OCI-LY7 (cell line): ENCODE data around the gene SRC. TPM values are rescaled to one million over a fixed set of nuclear protein-coding genes. Genes with fewer than 3 reads are reported as not detected.

Source experiments
- BruUV-seq: library from RNA; stranded (reverse); fragments of 400-500 nt; replicated peaks from 2 replicates; lab custom pipeline; 2021; lab: Mats Ljungman, UMichigan
- CTCF ChIA-PET: fragments of 300-600 bp; sonication (Branson Sonifier 250); formaldehyde crosslinking; loops from one replicate; lab custom pipeline; 2022; ENCODE audit warnings: antibody characterized with exemption; ENCODE audit not compliant: unreplicated experiment; lab: Charles Lee
- POLR2A ChIA-PET: fragments of 300-600 bp; sonication (Branson Sonifier 250); formaldehyde crosslinking; loops from one replicate; lab custom pipeline; 2022; ENCODE audit warnings: antibody characterized with exemption; lab: Charles Lee
- DNase-seq: peaks from one replicate; pipeline ENCODE4 v3.0.0-alpha.2; 2015; ENCODE audit warnings: low spot score
- H2AFZ ChIP-seq: fragments of 200-600 bp; sonication (generic), shearing (Covaris generic); 2 replicates; pipeline ENCODE4 v1.6.1; 2014; ENCODE audit warnings: mild to moderate bottlenecking, antibody characterized with exemption, low read length, moderate library complexity
- H3K27ac ChIP-seq: fragments of 200-600 bp; sonication (generic); 2 replicates; pipeline ENCODE4 v1.5.1; 2014; ENCODE audit warnings: mixed run types, low read depth, mild to moderate bottlenecking, moderate library complexity, low read length, inconsistent platforms; ENCODE audit not compliant: poor library complexity, severe bottlenecking
- H3K36me3 ChIP-seq: fragments of 200-600 bp; sonication (generic); 2 replicates; pipeline ENCODE4 v1.6.1; 2014; ENCODE audit warnings: mild to moderate bottlenecking, antibody characterized with exemption, low read length, moderate library complexity, mixed read lengths; ENCODE audit not compliant: insufficient read depth
- H3K4me1 ChIP-seq: fragments of 200-600 bp; sonication (generic); 2 replicates; pipeline ENCODE4 v1.5.1; 2014; ENCODE audit warnings: mild to moderate bottlenecking, low read length; ENCODE audit not compliant: insufficient read depth, poor library complexity, severe bottlenecking
- H3K4me2 ChIP-seq: fragments of 200-600 bp; sonication (generic); 2 replicates; pipeline ENCODE4 v1.6.1; 2014; ENCODE audit warnings: mild to moderate bottlenecking, low read length
- H3K4me3 ChIP-seq: fragments of 200-600 bp; sonication (generic); 2 replicates; pipeline ENCODE4 v1.5.1; 2014; ENCODE audit warnings: mild to moderate bottlenecking, low read depth, low read length; ENCODE audit not compliant: poor library complexity, severe bottlenecking
- H3K79me2 ChIP-seq: fragments of 200-600 bp; sonication (generic); 2 replicates; pipeline ENCODE4 v1.6.1; 2016; ENCODE audit warnings: low read depth, mild to moderate bottlenecking, low read length, moderate library complexity, mixed read lengths; ENCODE audit not compliant: insufficient read depth
- H3K9me2 ChIP-seq: fragments of 200-600 bp; sonication (generic); 2 replicates; pipeline ENCODE4 v1.6.1; 2016; ENCODE audit warnings: mild to moderate bottlenecking, low read length, mixed read lengths; ENCODE audit not compliant: insufficient read depth
- H3K9me3 ChIP-seq: fragments of 200-600 bp; sonication (generic); 2 replicates; pipeline ENCODE4 v1.6.1; 2014; ENCODE audit warnings: mild to moderate bottlenecking, mixed run types, low read length, mixed read lengths
- H4K20me1 ChIP-seq: fragments of 200-600 bp; sonication (generic); 2 replicates; pipeline ENCODE4 v1.6.1; 2014; ENCODE audit warnings: mild to moderate bottlenecking, antibody characterized with exemption, low read length, moderate library complexity, mixed read lengths; ENCODE audit not compliant: insufficient read depth
- EZH2phosphoT487 ChIP-seq: fragments of 200-600 bp; sonication (generic); IDR thresholded peaks from 2 replicates; pipeline ENCODE4 v1.6.1; 2018; ENCODE audit warnings: low read depth, borderline replicate concordance, mild to moderate bottlenecking, mixed run types, antibody characterized with exemption, low read length, moderate library complexity, mixed read lengths
- intact Hi-C: fragments of 100-400 bp; cut with micrococcal nuclease; formaldehyde crosslinking; loops from one replicate; pipeline ENCODE4 v1.10.0; 2022; ENCODE audit not compliant: unreplicated experiment
- total RNA-seq, 2 experiments: library from RNA; depleted of rRNA in 1 of 2; stranded (reverse); fragments of >200 nt in 1 of 2; shearing (Covaris generic) in 1 of 2; gene quantifications; 2 replicates each; pipeline ENCODE4 v1.2.3, GENCODE V29; 2014 to 2022
- TF ChIP-seq, protein P1 (sequence below): fragments of 200-600 bp; sonication (generic); conservative IDR thresholded peaks from 2 replicates; pipeline ENCODE4 v1.5.1; 2014; ENCODE audit warnings: mild to moderate bottlenecking, antibody characterized with exemption, low read length, moderate library complexity, mixed read lengths

Gene SRC
- total RNA-seq, 2 experiments from 2014 or later, result 0.72 to 3.7 TPM

DNA sequence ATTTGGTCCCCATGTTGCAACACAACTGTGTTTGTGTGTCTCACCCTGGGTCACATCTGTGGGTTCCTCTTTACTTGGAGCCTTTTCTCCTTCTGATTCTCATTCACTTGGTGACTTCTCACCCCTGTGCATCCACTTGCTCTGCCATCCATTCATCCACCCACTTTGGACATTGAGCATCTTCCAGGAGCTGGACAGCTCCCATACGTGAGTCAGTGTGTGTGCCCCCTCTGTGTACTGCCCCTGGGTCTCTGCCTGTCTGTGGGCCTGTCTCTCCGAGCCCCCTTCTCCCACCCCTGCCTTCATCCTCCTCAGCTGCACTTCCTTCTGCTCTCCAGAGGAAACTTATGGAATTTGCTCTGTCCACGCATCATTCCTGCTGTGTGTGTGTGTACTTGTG lies 107.3 kb downstream of the SRC start:
- Histone ChIP-seq H3K9me2 (no peaks in the 10 kb centered on the region), H4K20me1 (no peaks in the 10 kb centered on the region), H3K36me3 (no peaks in the 10 kb centered on the region), H3K9me3 (no peaks in the 10 kb centered on the region), H2AFZ (no peak overlapping the region), H3K4me2 (no peak overlapping the region), H3K4me1 (no peaks in the 10 kb centered on the region), H3K4me3 (no peak overlapping the region), H3K79me2 (no peaks in the 10 kb centered on the region), H3K27ac (no peak overlapping the region)
- ChIA-PET CTCF (no interaction called here), POLR2A (no interaction called here)
- intact Hi-C loops, result no loop called here
- BruUV-seq, result no TSS peak
- TF ChIP-seq EZH2phosphoT487, result no peak
- TF ChIP-seq, protein P1, sequence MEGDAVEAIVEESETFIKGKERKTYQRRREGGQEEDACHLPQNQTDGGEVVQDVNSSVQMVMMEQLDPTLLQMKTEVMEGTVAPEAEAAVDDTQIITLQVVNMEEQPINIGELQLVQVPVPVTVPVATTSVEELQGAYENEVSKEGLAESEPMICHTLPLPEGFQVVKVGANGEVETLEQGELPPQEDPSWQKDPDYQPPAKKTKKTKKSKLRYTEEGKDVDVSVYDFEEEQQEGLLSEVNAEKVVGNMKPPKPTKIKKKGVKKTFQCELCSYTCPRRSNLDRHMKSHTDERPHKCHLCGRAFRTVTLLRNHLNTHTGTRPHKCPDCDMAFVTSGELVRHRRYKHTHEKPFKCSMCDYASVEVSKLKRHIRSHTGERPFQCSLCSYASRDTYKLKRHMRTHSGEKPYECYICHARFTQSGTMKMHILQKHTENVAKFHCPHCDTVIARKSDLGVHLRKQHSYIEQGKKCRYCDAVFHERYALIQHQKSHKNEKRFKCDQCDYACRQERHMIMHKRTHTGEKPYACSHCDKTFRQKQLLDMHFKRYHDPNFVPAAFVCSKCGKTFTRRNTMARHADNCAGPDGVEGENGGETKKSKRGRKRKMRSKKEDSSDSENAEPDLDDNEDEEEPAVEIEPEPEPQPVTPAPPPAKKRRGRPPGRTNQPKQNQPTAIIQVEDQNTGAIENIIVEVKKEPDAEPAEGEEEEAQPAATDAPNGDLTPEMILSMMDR, result no peak
- DNase-seq, result no peak

DNA sequence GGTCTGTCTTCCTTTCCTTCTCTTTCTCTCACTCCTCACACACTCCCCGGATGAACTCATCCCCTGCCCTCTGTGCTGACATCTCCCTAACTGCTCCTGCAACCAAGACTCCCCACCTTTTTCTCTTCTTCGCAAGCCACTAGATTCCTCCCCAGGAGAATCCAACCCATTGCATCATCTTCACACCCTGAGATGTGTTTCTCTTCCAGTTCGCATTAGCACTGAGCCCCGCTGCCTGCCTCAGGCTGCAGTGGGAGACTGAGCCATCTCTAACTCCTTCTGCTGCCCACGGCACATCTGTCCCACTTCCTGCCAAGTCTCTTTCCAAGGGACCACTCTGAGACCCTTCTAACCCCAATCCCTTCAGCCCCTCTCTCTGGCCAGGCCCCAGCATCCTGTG lies 107.9 kb downstream of the SRC start:
- Histone ChIP-seq H3K9me3 (no peaks in the 10 kb centered on the region), H3K79me2 (no peaks in the 10 kb centered on the region), H4K20me1 (no peaks in the 10 kb centered on the region), H3K4me3 (no peak overlapping the region), H3K27ac (no peak overlapping the region), H3K4me1 (no peaks in the 10 kb centered on the region), H3K36me3 (no peaks in the 10 kb centered on the region), H3K9me2 (no peaks in the 10 kb centered on the region), H2AFZ (no peak overlapping the region), H3K4me2 (no peak overlapping the region)
- TF ChIP-seq, protein P1, result no peak
- TF ChIP-seq EZH2phosphoT487, result no peak
- DNase-seq, result no peak
- POLR2A ChIA-PET, result no interaction called here
- intact Hi-C loops, result no loop called here
- no TSS peak for BruUV-seq
- CTCF ChIA-PET, result no interaction called here

DNA sequence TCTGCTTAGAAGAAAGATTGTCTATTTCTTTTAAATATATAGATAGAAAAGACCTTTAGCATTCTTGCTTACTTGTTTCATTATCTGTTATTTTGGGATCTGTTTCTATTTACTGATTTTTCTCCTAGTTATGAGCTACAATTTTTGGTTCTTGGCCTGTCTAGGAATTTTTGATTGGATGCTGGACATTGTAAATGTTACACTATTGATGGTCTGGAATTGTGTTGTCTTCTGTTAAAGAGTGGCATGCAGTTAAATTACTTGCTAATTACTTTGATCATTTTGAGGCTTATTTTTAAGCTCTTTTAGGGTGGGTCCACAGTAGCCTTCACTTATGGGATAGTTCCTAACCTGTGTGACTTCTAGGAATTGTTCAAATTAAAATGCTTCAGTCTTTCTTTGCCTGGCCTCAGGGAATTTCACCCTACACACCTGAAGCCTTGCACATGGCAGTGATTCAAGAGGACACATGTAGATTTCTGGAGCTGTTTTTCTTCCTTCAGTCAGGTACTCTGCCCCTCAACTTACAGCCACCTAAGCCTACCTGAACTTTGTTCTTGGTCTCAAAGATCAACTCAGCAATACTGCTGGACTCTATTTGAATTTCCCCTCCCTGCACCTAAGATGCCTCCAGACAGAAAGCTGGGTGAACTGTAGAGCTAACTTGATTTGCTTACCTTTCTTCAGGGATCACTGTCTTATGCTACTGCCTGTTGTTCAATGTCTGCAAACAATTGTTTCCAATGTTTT lies 108.9 kb downstream of the SRC start:
- TF ChIP-seq, protein P1, result no peak
- no peak for TF ChIP-seq EZH2phosphoT487
- no peaks in the 10 kb centered on the region for H3K4me1 ChIP-seq
- no peaks in the 10 kb centered on the region for H3K36me3 ChIP-seq
- no TSS peak for BruUV-seq
- H4K20me1 ChIP-seq, result no peaks in the 10 kb centered on the region
- intact Hi-C loops, result no loop called here
- no peak for DNase-seq
- no peaks in the 10 kb centered on the region for H3K79me2 ChIP-seq
- CTCF ChIA-PET, result no interaction called here
- POLR2A ChIA-PET, result interaction anchor here (0.5 kb wide), 1 partner anchor 528 kb away, joined by 3 read pairs; no protein-coding TSS in a partner anchor
- H3K4me2 ChIP-seq, result no peak overlapping the region
- no peak overlapping the region for H2AFZ ChIP-seq
- H3K9me2 ChIP-seq, result no peaks in the 10 kb centered on the region
- H3K27ac ChIP-seq, result no peak overlapping the region
- H3K4me3 ChIP-seq, result no peak overlapping the region
- no peaks in the 10 kb centered on the region for H3K9me3 ChIP-seq

Other genes starting within 250 kb of the SRC start
- 89.5 and 110 TPM in 2 replicates for gene RPN2, start 166.8 kb upstream of the SRC start, total RNA-seq (2014; rRNA removed; shearing (Covaris generic))
- 130 and 138 TPM in 2 replicates for gene RPN2, start 166.8 kb upstream of the SRC start, total RNA-seq (2022)
- gene MROH8, start 166.6 kb upstream of the SRC start, total RNA-seq (2014; rRNA removed; shearing (Covaris generic)), result 1.3 and 2.7 TPM in 2 replicates
- gene MROH8, start 166.6 kb upstream of the SRC start, total RNA-seq (2022), result 3.9 and 5.7 TPM in 2 replicates
- gene GHRH, start 84.3 kb upstream of the SRC start, total RNA-seq (2014; rRNA removed; shearing (Covaris generic)), result not detected in 2 replicates
- gene GHRH, start 84.3 kb upstream of the SRC start, total RNA-seq (2022), result not detected in 2 replicates
- gene MANBAL, start 56.5 kb upstream of the SRC start, total RNA-seq (2014; rRNA removed; shearing (Covaris generic)), result 2.7 and 5.7 TPM in 2 replicates
- 12.7 and 13.0 TPM in 2 replicates for gene MANBAL, start 56.5 kb upstream of the SRC start, total RNA-seq (2022)
- gene NNAT, start 175.1 kb downstream of the SRC start, total RNA-seq (2014; rRNA removed; shearing (Covaris generic)), result not detected in 2 replicates
- not detected in 2 replicates for gene NNAT, start 175.1 kb downstream of the SRC start, total RNA-seq (2022)
- 25.1 and 32.3 TPM in 2 replicates for gene BLCAP, start 181.7 kb downstream of the SRC start, total RNA-seq (2014; rRNA removed; shearing (Covaris generic))
- 55.1 and 57.7 TPM in 2 replicates for gene BLCAP, start 181.7 kb downstream of the SRC start, total RNA-seq (2022)